ENCODE data around the gene UBL5.
"Not testable (repeated sequence)": the region's sequence is repeated elsewhere in the genome, so short reads cannot be mapped to it uniquely, and the experiment has no call there.

The UBL5 gene

GRCh38 chr19:9818175-9818733 lies 9.5 kb upstream of the UBL5 start:
- DNase-seq = no peak

- DNase-seq = peak; percentile 98
Observed at GRCh38 chr19:9818734-9819595, 8.8 kb upstream of the UBL5 start, which contains the start of gene FBXL12. TSS of gene FBXL12 (minus strand) at chr19:9819079. CDS start at chr19:9818813, 266 bp downstream.

- no peak for DNase-seq
Observed at GRCh38 chr19:9819596-9819909, 8.2 kb upstream of the UBL5 start.

- DNase-seq = not testable (repeated sequence)
Observed at GRCh38 chr19:9820034-9820433, 7.7 kb upstream of the UBL5 start.

GRCh38 chr19:9823816-9824215 lies 3.9 kb upstream of the UBL5 start:
- DNase-seq = no peak

GRCh38 chr19:9828551-9829063 lies 889 bp downstream of the UBL5 start:
- no peak for DNase-seq

- no peak for DNase-seq
Observed at GRCh38 chr19:9834307-9834725, 6.6 kb downstream of the UBL5 start.

- DNase-seq = peak; percentile 94
Observed at GRCh38 chr19:9834726-9835506, 7.2 kb downstream of the UBL5 start, which contains the start of gene PIN1. TSS of gene PIN1 (plus strand) at chr19:9835318. CDS start at chr19:9835345, 27 bp downstream.

- no peak for DNase-seq
Observed at GRCh38 chr19:9835507-9835949, 7.8 kb downstream of the UBL5 start.

GRCh38 chr19:9836021-9836420 lies 8.3 kb downstream of the UBL5 start:
- DNase-seq = peak; percentile 35

- DNase-seq = no peak
Observed at GRCh38 chr19:9838324-9838723, 10.6 kb downstream of the UBL5 start.

GRCh38 chr19:9839415-9839814 lies 11.7 kb downstream of the UBL5 start:
- no peak for DNase-seq

- DNase-seq = no peak
Observed at GRCh38 chr19:9842834-9843625, 15.3 kb downstream of the UBL5 start.

GRCh38 chr19:9843626-9844273 lies 16.0 kb downstream of the UBL5 start:
- not testable (repeated sequence) for DNase-seq

GRCh38 chr19:9847087-9847671 lies 19.5 kb downstream of the UBL5 start:
- no peak for DNase-seq

GRCh38 chr19:9848060-9848459 lies 20.3 kb downstream of the UBL5 start:
- no peak for DNase-seq

- DNase-seq = no peak
Observed at GRCh38 chr19:9848762-9849161, 21.0 kb downstream of the UBL5 start.

GRCh38 chr19:9849791-9850190 lies 22.1 kb downstream of the UBL5 start:
- DNase-seq = no peak

- no peak for DNase-seq
Observed at GRCh38 chr19:9850235-9850959, 22.7 kb downstream of the UBL5 start.

- no peak for DNase-seq
Observed at GRCh38 chr19:9854282-9854846, 26.6 kb downstream of the UBL5 start.

Measured in kidney glomerular epithelial cell (primary cell).